Pancreas (tissue), 10 donors: ENCODE results near the gene SPEG. TPM values are rescaled to one million over a fixed set of nuclear protein-coding genes. Genes with fewer than 3 reads are reported as not detected.

Experiments
- ATAC-seq, 4 donors: fragments of 200-7000 bp; cut with Tn5 transposase; one replicate each; pipeline versions ENCODE4 v1.8.0 to v1.9.1; 2020; ENCODE audit warnings: mild to moderate bottlenecking in 4 of 4, moderate library complexity in 4 of 4
- DNase-seq, 6 donors: peaks; one replicate each; pipeline ENCODE4 v3.0.0-alpha.2; 2020
- FAIRE-seq: peaks from 2 replicates; lab custom pipeline; 2012; peaks lifted over from hg19 to GRCh38; lab: Jason Lieb, UNC
- H3K27ac ChIP-seq, 4 donors: fragments of 200-600 bp; sonication (generic); 1 replicate in 3 of 4; 2 replicates in 1 of 4; pipeline versions ENCODE4 v1.5.0 to v1.8.0; 2020
- H3K27me3 ChIP-seq, 4 donors: fragments of 200-600 bp; one replicate each; pipeline ENCODE4 v1.8.0; 2021
- H3K36me3 ChIP-seq, 3 donors: fragments of 200-600 bp; sonication (generic) in 1 of 3; one replicate each; pipeline versions ENCODE4 v1.5.0 to v1.8.0; 2020 to 2021
- H3K4me1 ChIP-seq, 3 donors: fragments of 200-600 bp; one replicate each; pipeline ENCODE4 v1.8.0; 2021
- H3K4me3 ChIP-seq, 4 donors: fragments of 200-600 bp; sonication (generic) in 2 of 4; one replicate each; pipeline versions ENCODE4 v1.5.0 to v1.8.0; 2020 to 2021
- H3K9me3 ChIP-seq, 4 donors: fragments of 200-600 bp; one replicate each; pipeline ENCODE4 v1.8.0; 2021
- CTCF ChIP-seq, 4 donors: fragments of 200-600 bp; sonication (generic) in 3 of 4; IDR thresholded peaks; one replicate each; pipeline versions ENCODE4 v1.5.0 to v1.8.0; 2021; ENCODE audit warnings: antibody characterized with exemption in 4 of 4
- WGBS, 2 donors: extraction: QIAGEN DNeasy Blood & Tissue Kit; methylation state at CpG; one replicate each; pipeline ENCODE4 v1.1.7; 2013; 5-methylcytosine and 5-hydroxymethylcytosine counted together
- intact Hi-C, 3 donors: fragments of 100-400 bp; cut with DNase I; formaldehyde crosslinking; loops; one replicate each; pipeline versions ENCODE4 v1.11.1 to v1.14.2; 2022
- polyA plus RNA-seq, 2 donors: library from polyadenylated mRNA; stranded (reverse); fragments of 200-250 nt; gene quantifications; one replicate each; pipeline ENCODE4 v1.2.3, GENCODE V29; 2013
- total RNA-seq, 6 donors: library from RNA; stranded (reverse); fragmentation: NEBNext Ultra II Directional in 4 of 6; extraction: Animal tissue kit (Norgen Biotek cat#: 25700) in 4 of 6; gene quantifications; one replicate each; pipeline versions ENCODE4 v1.2.1 to v1.2.4, GENCODE V29; 2021 to 2023
- donor health status: healthy with polysubstance abuse.
- donor health status: DM: no; HTN: no; CAD: no; lungs with moderate emphysema.
- donor health status: DM: no; HTN: no; CAD: no.
- donor health status: control.
- donor health status: control.
- donor health status: Bipolar disorder and iron deficiency.
- donor health status: DM: yes; HTN: yes; CAD: no.
- donor health status: DM: no; HTN: no; CAD: no.
- donor health status: DM: no; HTN: no; CAD: no.
- donor health status: DM: yes; HTN: yes; CAD: no.

Gene SPEG
- total and polyA plus RNA-seq, 8 donors, result 2.6 to 33.3 (median 4.2) TPM

- Histone ChIP-seq H3K27me3 (no peaks in the 10 kb centered on the region), H3K4me3 (no peak overlapping the region), H3K4me1 (no peaks in the 10 kb centered on the region), H3K36me3 (no peaks in the 10 kb centered on the region), H3K9me3 (no peaks in the 10 kb centered on the region), H3K27ac (no peak overlapping the region)
- ATAC-seq (no peak), DNase-seq (peak in 1 of 6 donors; percentile 60), FAIRE-seq (no peak)
- TF ChIP-seq CTCF (IDR thresholded peaks at IDR 0.05), result no peak
- 86 to 90% methylated on average over 20 to 21 of the region's 21 CpGs for WGBS, 2 donors
- intact Hi-C loops, result loop anchor here in 2 of 3 donors (5.0 to 10.0 kb wide), 2 partner anchors 68 to 70 kb away; no protein-coding TSS in a partner anchor
These were observed 29.8 kb downstream of the SPEG start for GRCh38 chr2:219464286-219465032.

DNA sequence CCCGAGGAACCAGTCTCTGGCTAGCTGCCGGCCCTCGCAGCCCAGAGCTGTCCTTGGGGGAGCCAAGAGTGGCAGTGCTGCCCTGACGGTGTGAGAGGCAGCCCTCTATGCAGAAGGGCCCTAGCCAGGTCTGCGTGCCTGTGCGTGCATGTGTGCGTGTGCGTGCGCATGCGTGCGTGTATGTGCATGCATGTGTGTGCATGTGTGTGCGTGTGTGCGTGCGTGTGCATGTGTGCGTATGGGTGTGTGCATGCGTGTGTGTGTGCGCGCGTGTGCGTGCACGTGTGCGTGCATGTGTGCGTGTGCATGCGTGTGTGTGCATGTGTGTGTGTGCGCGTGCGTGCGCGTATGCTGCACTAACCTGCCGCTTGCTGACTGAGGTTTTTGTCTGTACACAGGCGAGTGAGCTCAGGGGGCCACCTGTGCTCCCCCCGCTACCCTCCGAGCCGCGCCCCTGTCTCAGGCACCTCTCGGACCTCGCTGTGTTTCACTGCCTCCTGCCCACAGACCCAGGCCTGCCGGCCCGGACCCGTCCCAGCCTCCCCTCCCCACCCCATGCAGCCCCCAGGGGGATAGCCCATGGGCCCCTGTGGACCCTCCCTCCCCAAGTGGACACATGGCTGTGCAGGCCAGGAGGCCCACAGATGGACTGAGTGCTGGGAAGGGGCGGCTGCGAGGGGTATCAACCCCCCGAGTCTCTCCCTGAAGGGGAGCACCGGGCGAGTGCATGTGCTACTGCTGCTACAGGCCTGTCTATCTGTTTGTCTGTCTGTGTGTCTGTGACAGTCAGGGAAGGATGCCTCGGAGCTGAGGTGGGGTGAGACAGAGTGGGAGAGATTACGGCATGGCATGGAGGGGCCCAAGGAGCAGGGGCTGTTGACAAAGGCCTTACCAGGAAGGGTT, 31.3 kb downstream of the SPEG start:
- 89 to 90% methylated on average over 43 to 47 of the region's 47 CpGs for WGBS, 2 donors
- H3K4me1 ChIP-seq, result no peaks in the 10 kb centered on the region
- intact Hi-C loops, result loop anchor here in 2 of 3 donors (5.0 to 10.0 kb wide), 2 partner anchors 66 to 69 kb away; no protein-coding TSS in a partner anchor
- H3K4me3 ChIP-seq, result no peak overlapping the region
- H3K27me3 ChIP-seq, result no peaks in the 10 kb centered on the region
- no peak for TF ChIP-seq CTCF (IDR thresholded peaks at IDR 0.05)
- DNase-seq, result peak in 1 of 6 donors; percentile 64
- H3K27ac ChIP-seq, result no peak overlapping the region
- H3K36me3 ChIP-seq, result no peaks in the 10 kb centered on the region
- ATAC-seq, result no peak
- no peaks in the 10 kb centered on the region for H3K9me3 ChIP-seq
- no peak for FAIRE-seq

- TF ChIP-seq CTCF (IDR thresholded peaks at IDR 0.05), result no peak
- H3K4me3 ChIP-seq, result no peak overlapping the region
- H3K27ac ChIP-seq, result no peak overlapping the region
- DNase-seq, result peak in 1 of 6 donors; percentile 31
- no peaks in the 10 kb centered on the region for H3K27me3 ChIP-seq
- intact Hi-C loops, result loop anchor here in 2 of 3 donors (5.0 to 10.0 kb wide), 2 partner anchors 65 to 68 kb away; no protein-coding TSS in a partner anchor
- no peaks in the 10 kb centered on the region for H3K36me3 ChIP-seq
- no peaks in the 10 kb centered on the region for H3K9me3 ChIP-seq
- ATAC-seq, result no peak
- WGBS, 2 donors, result 78 to 81% methylated on average over 28 of the region's 28 CpGs
- FAIRE-seq, result no peak
- no peaks in the 10 kb centered on the region for H3K4me1 ChIP-seq
These were observed 32.4 kb downstream of the SPEG start for GRCh38 chr2:219466816-219467735.

- no peak for TF ChIP-seq CTCF (IDR thresholded peaks at IDR 0.05)
- no peaks in the 10 kb centered on the region for H3K9me3 ChIP-seq
- H3K27ac ChIP-seq, result no peak overlapping the region
- no peaks in the 10 kb centered on the region for H3K36me3 ChIP-seq
- H3K4me1 ChIP-seq, result no peaks in the 10 kb centered on the region
- WGBS, 2 donors, result 67 to 72% methylated on average over 2 of the region's 2 CpGs
- H3K27me3 ChIP-seq, result no peaks in the 10 kb centered on the region
- intact Hi-C loops, result loop anchor here in 2 of 3 donors (5.0 to 10.0 kb wide), 2 partner anchors 65 to 67 kb away; no protein-coding TSS in a partner anchor
- no peak overlapping the region for H3K4me3 ChIP-seq
- ATAC-seq (no peak), DNase-seq (no peak), FAIRE-seq (no peak)
These were observed 33.1 kb downstream of the SPEG start for GRCh38 chr2:219467736-219468075.
